NCI-H774 (cell line): ENCODE measurements around the gene SPSB2.
"Not testable (repeated sequence)": the region's sequence is repeated elsewhere in the genome, so short reads cannot be mapped to it uniquely, and the experiment has no call there.

Source experiments
- DNase-seq: peaks from one replicate; lab custom pipeline; 2025; lab: John Stamatoyannopoulos, UW

Gene SPSB2

DNA sequence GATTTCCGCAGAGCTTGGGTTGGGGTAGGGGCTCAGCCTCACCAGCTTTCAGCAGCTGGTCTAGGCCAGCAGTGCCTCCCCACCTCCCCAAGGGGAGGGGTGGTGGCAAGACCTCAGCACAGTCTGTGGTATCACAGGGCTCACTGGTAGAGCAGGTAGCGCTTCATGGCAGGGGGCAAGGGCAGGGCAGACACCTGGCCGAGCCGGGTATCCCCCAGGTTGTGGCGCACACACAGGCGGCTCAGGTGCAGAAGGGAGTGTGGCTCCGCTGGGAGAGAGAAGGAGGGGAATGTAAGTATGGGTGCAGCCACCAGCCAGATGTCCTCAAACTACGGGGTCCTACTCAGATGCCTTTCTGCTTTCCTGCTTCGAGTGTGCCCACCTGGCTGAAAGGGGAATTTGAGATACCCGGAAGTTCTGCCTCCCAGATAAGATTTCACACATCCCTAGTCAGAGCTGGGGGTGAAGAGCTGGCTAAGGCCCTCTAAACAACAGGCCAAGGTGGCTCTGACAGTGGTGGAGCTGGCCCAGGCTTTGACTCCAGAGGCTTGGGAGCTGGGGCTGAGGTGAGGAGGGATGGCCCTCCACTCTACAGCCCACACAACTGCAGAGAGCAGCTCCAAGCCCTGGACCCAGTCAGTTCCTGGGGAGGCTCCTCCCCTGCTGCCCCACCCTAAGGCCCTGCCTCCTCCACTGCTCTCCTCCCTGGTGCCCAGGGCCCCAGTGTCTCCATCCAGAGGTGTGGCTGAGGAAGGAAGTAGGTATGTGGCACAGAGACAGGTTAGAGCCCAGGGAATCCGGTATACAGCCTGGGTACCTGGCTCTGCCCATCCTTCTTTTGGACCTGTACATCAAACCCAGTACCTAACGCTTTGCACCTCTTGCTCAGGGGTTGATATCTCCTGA lies 1.8 kb downstream of the SPSB2 start:
- no peak for DNase-seq

DNA sequence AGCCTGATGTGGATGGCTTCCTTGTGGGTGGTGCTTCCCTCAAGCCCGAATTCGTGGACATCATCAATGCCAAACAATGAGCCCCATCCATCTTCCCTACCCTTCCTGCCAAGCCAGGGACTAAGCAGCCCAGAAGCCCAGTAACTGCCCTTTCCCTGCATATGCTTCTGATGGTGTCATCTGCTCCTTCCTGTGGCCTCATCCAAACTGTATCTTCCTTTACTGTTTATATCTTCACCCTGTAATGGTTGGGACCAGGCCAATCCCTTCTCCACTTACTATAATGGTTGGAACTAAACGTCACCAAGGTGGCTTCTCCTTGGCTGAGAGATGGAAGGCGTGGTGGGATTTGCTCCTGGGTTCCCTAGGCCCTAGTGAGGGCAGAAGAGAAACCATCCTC lies 2.8 kb downstream of the SPSB2 start:
- DNase-seq = not testable (repeated sequence)

DNA sequence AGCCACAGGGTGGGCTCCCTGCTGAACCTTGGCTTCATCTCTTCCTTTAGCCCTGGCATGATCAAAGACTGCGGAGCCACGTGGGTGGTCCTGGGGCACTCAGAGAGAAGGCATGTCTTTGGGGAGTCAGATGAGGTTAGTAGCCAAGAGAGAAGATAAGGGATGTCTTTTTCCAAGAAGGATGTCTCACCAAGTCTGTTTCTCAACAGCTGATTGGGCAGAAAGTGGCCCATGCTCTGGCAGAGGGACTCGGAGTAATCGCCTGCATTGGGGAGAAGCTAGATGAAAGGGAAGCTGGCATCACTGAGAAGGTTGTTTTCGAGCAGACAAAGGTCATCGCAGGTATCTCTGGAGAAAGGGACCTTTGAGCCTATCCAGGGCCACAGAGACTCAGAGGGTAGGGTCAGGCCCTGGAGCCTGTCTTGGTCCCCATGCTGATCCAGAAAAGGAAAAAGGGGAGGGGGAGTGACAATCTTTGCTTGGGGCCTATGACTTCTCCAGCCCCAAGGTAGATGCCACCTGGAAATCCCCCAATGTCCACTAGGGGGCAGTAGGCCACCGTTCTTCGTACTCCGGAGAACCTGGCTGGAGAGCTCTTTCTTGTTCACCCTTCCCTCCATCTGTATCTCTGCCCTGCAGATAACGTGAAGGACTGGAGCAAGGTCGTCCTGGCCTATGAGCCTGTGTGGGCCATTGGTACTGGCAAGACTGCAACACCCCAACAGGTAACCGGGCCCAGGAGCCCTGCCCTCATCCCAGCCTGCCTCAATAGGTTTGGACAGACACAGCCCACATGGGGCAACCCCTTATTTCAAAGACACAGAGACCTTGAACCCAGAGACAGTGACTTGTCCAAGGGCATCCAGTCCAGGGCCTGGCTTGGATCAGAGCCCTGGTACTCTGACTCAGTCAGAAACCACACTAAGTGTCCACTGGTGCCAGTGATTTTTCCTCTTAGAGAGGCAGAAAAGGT lies 3.8 kb downstream of the SPSB2 start:
- peak; percentile 77 for DNase-seq

DNA sequence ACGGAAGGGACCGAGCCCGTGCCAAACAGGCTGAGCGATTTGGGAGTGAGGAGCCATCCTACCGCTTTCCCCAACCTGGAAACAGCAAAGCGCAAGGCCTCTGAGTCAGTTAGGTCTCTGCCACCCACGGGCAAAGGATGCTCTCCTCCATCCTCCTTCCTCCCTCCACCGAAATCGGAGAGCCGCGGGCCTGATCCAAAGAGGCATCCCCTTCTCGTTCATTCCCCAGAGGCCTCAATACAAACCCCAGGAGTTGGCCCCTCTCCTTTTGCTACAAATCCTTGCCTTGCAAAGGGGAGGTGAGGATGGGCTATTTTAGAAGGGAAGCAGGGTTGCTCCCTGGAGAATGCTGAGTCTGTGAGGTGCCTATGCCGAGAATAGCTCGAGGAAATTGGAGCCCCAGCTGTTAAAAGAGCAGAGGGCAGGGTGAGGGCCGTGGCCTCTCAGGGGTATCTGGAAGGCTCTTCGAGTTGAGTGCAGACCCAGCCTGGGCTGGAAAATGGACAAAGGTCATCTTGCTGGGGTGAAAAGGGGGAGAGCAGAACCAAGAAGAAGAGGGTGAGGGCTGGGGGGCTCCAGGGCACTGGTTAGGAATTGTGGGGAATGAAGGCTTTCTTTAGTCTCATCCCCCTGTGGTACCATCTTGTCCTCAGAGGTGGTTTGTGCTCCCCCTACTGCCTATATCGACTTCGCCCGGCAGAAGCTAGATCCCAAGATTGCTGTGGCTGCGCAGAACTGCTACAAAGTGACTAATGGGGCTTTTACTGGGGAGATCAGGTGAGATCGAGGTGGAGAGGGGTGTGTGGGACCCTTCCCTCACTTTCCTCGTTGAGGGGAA lies 4.7 kb downstream of the SPSB2 start:
- no peak for DNase-seq

DNA sequence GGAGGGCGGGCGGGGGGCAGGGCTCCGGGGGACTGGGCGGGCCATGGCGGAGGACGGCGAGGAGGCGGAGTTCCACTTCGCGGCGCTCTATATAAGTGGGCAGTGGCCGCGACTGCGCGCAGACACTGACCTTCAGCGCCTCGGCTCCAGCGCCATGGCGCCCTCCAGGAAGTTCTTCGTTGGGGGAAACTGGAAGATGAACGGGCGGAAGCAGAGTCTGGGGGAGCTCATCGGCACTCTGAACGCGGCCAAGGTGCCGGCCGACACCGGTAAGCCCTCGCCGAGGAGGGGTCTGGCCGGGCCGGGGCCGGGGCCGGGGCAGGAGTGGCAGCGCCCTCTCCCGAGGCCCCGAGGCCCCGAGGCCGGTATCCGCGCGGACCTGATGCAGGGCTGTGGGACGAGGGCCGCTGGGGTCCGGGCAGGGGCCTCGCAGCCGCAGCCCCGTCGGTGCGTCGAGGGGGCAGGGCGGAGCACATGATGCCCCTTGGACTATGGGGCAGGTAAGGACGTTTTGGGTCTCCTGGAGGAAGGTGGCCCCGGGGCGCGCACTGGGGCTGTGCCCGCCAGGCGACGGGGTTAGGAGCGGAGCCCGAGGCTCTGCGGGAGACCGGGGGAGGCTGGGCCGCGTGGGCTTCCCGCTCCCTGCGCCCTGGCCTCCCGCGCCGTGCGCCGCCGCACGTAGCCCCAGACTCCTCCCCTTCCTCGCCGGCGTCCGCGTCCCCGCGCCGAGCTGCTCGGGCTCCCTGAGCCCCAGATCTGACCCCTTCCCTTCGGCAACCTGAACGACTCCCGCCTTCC lies 5.5 kb downstream of the SPSB2 start, which contains the start of gene TPI1:
TSS of gene TPI1 (plus strand) at position 119 of the 798 bp plus-strand sequence. CDS start at position 155, 36 bp downstream.
- peak; percentile 77 for DNase-seq

DNA sequence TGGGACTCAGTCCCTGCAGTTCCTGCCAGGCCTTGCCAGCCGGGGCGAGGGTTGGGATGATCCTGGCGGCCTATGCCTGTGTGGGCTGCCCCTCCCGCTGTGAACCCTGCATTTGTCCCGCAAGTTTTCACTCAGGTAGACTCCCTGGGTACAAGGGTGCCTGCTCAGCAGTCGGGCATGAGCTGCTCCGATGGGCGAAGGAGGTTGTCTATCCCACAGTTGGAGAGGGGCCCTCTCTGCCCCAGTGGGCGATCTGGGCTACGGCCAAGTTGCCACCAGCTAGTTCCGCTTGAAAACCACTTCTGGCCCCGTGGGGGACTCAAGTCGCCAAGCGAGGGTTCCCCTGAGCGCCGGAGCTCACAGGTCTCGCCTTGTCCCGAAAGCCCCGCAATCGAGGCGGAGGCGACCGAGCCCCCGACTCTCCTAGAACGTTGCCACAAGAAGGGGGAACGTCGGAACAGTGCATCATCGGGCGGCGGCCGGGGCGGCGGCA lies 6.1 kb downstream of the SPSB2 start:
- DNase-seq = peak; percentile 48

DNA sequence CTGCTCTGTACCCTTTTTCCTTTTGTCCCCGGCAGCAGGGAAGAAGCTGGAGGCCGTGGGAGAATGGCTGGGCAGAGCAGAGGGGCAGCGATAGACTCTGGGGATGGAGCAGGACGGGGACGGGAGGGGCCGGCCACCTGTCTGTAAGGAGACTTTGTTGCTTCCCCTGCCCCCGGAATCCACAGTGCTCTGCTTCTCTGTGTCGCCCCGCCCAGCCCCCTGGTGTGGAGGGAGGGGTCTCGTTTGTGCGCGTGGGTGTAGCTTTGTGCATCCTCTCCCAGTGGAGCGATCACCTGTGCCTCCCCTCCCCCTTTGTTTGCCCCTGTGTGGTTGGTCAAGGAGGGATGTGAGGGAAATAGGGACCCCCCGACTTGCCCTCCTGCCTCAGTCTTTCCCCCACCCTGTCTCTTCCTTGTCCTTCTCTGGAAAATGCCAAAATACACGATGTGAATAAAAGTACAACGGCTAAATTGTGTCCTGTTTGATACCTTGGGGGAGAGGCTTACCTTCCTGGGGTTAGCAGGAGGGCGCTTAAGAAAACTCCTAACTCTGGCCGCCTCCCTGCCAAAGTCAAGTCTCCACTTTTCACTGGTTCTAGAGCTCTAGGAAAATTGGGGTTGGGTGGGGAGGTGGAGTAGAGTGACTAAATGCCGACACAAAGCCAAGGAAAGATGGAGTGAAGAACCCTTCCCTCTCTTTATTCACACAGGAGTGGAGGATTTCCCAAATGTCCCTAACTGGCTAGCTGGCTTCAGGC lies 6.8 kb downstream of the SPSB2 start:
- no peak for DNase-seq

DNA sequence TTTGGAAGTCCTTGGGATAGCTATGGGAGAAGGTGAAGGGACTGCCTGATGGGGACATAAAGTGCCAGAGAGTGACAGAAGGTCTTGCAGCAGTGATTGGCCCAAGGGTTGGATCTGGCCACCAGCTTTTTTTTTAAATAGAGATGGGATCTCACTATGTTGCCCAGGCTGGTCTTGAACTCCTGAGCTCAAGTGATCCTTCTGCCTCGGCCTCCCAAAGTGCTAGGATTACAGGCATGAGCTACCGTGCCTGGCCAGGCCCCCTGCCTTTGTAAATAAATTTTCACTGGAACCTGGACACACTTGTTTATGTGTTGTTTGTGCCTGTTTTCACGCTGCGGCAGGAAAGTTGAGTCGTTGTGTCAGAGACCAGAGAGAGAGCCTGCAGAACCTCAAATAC lies 7.8 kb downstream of the SPSB2 start:
- not testable (repeated sequence) for DNase-seq

DNA sequence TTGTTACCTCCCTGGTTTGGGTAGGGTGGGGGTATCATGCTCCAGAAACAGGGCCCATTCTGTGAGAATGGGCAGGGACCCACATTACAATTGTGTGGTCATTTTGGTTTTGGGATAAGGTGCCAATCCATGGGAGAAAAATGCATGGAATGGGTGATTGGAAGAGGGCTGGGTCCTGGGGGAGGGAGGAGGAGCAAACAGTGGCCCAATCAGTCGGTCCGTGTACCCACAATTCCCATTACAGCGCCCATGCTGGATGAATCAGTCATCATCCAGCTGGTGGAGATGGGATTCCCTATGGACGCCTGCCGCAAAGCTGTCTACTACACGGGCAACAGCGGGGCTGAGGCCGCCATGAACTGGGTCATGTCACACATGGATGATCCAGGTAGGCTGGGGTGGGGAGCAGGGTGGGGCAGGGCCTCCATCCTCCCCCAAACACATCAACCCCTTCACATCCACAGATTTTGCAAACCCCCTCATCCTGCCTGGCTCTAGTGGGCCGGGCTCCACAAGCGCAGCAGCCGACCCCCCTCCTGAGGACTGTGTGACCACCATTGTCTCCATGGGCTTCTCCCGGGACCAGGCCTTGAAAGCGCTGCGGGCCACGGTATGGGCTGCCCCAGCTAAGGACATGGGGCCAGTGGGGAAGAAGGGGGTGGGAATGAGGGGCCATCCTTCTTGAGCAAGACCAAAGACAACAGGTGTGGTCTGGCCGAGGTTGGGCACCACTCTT lies 9.3 kb downstream of the SPSB2 start:
- no peak for DNase-seq

DNA sequence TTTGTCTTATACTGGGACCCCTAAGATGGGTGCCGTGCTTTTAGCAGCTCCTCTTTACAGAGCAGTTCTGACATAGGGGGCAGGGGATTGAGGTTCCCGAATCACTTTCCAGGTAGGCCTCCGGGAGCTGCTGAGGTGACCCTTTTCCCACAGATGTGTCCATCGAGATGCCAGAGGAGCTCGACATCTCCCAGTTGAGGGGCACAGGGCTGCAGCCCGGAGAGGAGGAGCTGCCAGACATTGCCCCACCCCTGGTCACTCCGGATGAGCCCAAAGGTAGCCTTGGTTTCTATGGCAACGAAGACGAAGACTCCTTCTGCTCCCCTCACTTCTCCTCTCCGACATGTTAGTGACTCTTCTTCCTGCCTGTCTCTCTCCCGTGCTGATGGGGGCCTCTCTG lies 10.1 kb downstream of the SPSB2 start:
- DNase-seq = no peak

DNA sequence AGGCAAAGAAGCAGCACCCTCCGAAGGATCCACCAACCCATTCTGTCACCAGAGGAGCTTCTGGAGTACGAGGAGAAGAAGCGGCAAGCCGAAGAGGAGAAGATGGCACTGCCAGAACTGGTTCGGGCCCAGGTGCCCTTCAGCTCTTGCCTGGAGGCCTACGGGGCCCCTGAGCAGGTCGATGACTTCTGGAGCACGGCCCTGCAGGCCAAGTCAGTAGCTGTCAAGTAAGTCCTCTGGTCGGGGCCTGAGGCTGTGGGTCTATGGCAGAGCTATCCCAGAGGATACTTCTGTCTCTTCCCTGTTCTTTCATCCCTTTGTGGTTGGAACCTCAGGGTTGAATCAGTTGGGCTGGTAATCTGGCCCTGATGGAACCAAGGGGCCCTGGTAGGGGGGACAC lies 11.7 kb downstream of the SPSB2 start:
- no peak for DNase-seq

DNA sequence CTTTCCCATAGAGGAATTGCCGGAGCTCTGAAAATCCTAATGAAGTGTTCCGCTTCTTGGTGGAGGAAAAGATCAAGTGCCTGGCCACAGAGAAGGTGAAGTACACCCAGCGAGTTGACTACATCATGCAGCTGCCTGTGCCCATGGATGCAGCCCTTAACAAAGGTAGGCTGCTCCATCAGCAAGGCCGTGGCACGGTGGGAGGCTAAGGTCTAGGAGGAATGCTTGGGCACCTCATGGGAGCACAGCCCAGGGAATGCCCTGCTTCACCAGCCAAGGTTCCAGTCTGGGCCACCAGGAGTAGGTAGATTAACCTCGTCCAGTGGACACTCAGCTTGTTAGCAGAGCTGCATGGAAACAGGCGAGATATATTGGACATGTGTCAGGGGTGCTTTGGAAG lies 12.2 kb downstream of the SPSB2 start:
- no peak for DNase-seq

DNA sequence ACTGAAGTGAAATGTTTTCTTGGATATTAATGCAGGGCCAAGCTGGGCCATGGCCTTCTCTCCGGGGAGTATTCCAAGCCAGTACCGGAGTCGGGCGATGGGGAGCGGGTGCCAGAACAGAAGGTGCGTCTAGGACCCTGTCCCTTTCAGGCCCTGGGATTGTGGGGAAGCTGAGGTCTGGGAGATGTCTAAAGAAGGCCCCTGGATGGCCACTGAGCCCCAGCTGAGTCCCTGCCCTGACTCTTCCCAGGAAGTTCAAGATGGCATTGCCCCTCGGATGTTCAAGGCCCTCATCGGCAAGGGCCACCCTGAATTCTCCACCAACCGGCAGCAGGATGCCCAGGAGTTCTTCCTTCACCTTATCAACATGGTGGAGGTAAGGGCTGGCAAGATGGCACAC lies 13.0 kb downstream of the SPSB2 start:
- DNase-seq = no peak

DNA sequence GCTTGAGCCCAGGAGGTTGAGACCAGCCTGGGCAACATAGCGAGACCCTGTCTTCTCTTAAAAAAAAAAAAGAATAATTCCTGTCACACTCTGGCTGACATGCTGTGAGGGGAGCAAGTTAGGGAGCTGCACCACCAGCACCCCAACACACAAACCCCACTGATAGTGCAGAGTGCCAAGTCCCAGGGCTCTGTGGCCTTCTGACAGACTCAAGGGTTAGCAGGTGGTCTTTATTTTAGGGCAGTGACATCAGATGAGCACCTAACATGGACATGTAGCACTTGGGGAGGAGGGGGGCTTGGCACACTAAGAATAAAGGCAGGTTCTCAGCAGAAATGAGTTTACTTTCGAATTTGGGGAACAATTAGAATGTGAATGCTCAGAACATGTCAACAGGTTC lies 14.3 kb downstream of the SPSB2 start:
- no peak for DNase-seq

DNA sequence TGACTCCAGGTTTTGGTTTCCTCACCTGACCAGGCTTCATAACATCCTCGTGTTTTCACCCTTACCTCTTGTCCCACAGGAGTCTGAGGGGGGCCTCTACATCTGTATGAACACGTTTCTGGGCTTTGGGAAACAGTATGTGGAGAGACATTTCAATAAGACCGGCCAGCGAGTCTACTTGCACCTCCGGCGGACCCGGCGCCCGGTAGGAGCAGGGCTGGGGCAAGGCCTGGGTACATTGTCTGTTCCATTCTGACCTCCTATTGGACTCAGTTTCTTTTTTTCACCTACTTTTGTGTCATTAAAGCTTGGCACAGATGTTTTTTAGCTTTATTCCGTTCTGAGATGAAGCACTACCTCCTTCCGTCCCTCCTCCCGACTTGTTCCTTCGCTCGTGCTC lies 17.8 kb downstream of the SPSB2 start:
- no peak for DNase-seq

DNA sequence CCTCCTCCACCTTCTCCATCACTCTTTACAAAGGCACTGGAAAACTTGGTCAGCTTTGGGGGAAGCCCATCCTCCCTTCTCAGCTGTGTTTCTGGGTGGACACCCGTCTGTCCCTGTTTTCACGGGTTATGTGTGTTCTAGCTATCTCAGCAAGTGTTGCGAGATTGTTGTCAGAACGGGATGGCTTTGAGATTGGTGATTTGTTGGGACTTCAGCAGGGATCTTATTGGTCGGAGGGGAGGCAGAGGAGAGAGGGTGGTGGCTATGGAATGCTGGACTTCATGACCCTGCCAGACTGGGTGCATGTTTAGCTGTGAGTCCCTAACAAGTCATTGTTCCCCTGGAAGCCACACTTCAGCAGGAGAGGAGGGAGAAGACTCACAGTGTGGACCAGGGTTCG lies 19.1 kb downstream of the SPSB2 start:
- DNase-seq = no peak

DNA sequence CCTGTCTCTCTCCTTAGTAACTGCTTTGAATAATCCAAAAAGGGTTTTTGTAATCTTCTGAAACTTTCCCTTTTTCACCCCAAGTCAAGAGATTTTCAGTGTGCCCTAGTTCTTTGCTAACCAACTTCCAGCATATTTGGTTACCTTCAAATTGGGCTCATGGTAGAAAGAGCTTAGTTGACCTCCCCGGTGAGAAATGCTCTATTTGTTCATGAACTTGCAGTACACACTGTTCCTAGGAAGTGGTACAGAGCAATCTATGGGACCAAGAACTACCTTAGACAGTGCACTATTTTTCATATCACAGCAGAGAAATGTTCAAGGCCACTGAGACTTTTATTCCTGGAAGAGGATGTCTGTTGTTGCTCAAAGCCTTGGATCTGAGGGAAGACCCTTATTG lies 19.5 kb downstream of the SPSB2 start:
- no peak for DNase-seq

DNA sequence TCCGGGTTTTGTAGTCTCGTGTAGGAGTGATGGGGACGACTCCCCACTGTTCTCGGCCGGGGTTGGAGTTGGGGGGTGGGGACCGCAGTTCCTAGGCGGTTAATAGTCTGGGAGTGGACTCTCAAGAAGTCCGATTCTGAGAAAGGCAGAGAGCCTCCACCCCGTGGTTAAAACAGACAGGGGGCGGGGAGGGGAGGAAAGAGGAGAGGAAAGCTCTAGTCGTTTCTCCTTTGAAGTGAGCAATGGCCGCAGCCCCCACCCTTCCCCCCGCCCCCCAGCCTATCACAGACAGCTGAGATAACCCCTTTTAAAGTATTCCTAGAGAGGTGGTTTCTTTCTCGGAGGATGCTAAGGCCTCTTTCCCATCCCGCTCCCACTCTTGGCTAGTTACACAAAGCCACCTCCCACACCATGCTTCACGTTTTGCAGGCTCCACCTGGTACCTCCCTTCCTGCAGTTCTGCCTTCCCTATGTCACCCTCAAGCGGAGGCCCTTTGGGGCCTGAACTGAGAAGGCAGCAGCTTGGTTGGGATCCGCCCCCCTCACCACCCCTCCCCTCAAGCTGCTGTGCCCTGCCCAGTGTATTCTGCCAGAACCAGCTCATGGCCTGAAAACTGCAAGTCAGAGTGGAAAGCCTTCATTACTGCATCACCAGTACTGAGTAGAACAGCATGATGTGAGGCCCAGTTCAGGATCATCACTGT lies 20.3 kb downstream of the SPSB2 start:
- DNase-seq = peak; percentile 32
